ENCODE measurements around the gene ARHGAP26. TPM values are rescaled to one million over a fixed set of nuclear protein-coding genes. Genes with fewer than 3 reads are reported as not detected.
A peak's percentile ranks its signal among the peaks of the same experiment; 100 is the strongest.

Gene ARHGAP26
- total RNA-seq, 1 donor from 2014 or later: 42.1 TPM

DNA sequence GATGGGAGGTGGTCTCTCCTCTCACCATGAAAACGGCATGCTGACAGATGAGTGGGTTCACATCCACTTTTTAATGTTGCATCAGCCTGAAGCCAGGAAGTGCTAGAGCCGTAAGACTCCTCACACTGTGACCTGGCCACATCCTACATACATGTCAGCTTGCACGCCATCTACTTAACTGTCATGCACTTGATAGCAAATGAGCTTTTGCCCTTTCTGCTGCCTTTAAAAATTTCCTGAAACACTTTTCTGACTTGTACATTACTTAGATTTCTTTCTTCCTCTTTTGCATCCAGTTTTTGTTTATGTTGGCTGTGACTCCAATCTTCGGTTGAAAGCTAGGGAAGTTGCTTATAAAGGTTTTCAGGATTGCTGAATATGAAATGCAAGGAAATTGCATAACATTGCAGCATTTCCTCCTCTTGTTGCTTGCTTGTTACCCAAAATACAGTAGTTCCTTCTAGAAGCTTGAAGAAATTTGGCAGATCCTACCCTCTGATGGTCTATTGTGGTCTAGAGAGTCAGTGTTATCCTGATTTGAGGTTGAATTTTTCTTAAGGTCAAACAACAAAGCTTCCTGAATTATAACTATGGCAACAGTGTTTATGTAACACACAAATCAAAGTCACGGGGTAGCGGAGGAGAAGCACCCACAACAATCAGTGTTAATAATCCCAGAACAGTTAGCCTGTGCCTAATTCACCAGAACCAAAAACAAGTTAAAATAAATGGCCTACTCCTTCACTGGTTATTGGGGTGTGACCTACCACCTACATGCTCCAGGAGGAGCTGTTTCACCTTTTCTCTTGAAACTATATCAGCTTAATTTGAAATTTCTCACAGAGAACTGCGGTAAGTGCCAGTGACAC lies 232.5 kb downstream of the ARHGAP26 start:
- Histone ChIP-seq H3K9me3 (no peaks in the 10 kb centered on the region), H3K4me3 (peak overlapping the region; percentile 17), H3K27me3 (ENCODE audit: low read depth) (no peaks in the 10 kb centered on the region), H3K27ac (peak overlapping the region; percentile 82), H3K4me1 (peaks cover 61% of the 10 kb centered on the region), H3K36me3 (no peaks in the 10 kb centered on the region)
- ATAC-seq (peak; percentile 85 to 88), DNase-seq (peak; percentile 52)
- intact Hi-C loops (cut with DNase I): no loop called here
- TF ChIP-seq, protein P1, sequence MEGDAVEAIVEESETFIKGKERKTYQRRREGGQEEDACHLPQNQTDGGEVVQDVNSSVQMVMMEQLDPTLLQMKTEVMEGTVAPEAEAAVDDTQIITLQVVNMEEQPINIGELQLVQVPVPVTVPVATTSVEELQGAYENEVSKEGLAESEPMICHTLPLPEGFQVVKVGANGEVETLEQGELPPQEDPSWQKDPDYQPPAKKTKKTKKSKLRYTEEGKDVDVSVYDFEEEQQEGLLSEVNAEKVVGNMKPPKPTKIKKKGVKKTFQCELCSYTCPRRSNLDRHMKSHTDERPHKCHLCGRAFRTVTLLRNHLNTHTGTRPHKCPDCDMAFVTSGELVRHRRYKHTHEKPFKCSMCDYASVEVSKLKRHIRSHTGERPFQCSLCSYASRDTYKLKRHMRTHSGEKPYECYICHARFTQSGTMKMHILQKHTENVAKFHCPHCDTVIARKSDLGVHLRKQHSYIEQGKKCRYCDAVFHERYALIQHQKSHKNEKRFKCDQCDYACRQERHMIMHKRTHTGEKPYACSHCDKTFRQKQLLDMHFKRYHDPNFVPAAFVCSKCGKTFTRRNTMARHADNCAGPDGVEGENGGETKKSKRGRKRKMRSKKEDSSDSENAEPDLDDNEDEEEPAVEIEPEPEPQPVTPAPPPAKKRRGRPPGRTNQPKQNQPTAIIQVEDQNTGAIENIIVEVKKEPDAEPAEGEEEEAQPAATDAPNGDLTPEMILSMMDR (IDR thresholded peaks at IDR 0.05): peak; percentile 50

DNA sequence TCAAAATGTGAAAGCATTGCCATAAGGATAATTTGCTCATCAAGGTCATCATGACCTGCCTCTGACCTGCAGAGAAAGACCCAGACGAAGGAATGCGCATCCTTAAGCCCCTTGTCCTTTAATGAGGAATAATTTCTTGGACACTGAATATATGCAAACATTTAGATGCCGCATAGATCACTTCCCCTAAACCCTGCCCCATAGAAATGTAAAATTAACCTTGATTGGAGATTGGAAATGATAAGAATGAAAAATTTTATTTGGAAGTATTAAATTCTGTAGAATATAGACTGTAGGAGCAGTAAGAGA lies 233.1 kb downstream of the ARHGAP26 start:
- Histone ChIP-seq H3K27me3 (ENCODE audit: low read depth) (no peaks in the 10 kb centered on the region), H3K27ac (peak overlapping the region; percentile 82), H3K36me3 (no peaks in the 10 kb centered on the region), H3K4me3 (no peak overlapping the region), H3K9me3 (no peaks in the 10 kb centered on the region), H3K4me1 (peaks cover 65% of the 10 kb centered on the region)
- DNase-seq: no peak
- ATAC-seq: no peak
- TF ChIP-seq, protein P1 (IDR thresholded peaks at IDR 0.05): peak; percentile 3
- intact Hi-C loops (cut with DNase I): no loop called here

DNA sequence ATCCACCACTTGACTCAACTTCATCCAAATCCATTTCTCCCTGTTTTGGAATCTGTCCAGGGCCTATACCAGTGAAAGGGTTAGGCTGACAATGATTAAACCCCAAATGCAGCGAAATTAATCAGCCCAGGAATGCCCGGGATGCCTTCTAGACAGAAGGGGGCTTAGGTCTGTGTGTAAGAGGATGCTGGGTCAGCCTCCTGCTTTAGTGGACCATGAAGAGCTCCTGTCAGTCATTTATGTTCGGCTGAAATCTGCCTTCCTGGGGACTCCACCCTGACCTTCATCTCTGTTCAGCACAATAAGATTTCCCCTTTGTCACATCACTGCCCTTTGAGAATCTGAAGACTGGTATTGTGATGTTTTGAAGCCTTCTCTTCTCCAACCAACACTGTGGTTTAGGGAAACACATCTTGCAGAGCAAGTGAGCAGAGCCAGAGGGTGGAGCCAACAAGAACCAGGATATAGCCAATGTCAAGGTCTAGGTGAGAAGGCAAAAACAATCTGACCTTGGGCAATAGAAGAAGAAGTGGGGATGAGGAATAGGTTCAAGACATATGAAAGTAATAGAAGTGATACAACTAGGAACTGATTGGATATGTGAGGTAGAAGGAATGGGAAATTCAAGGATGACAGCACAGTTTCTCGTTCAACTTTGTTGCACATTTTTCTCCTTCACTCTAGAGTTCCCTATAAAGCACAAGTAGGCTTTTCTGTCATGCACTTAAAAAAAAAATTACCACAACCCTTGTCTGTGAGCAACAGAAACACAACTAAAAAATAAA lies 234.4 kb downstream of the ARHGAP26 start:
- no peaks in the 10 kb centered on the region for H3K9me3 ChIP-seq
- DNase-seq: no peak
- H3K4me3 ChIP-seq: no peak overlapping the region
- intact Hi-C loops (cut with DNase I): no loop called here
- no peak for ATAC-seq
- peaks cover 76% of the 10 kb centered on the region for H3K4me1 ChIP-seq
- H3K27me3 ChIP-seq (ENCODE audit: low read depth): no peaks in the 10 kb centered on the region
- peak overlapping the region; percentile 82 for H3K27ac ChIP-seq
- no peaks in the 10 kb centered on the region for H3K36me3 ChIP-seq
- TF ChIP-seq, protein P1 (IDR thresholded peaks at IDR 0.05): no peak

DNA sequence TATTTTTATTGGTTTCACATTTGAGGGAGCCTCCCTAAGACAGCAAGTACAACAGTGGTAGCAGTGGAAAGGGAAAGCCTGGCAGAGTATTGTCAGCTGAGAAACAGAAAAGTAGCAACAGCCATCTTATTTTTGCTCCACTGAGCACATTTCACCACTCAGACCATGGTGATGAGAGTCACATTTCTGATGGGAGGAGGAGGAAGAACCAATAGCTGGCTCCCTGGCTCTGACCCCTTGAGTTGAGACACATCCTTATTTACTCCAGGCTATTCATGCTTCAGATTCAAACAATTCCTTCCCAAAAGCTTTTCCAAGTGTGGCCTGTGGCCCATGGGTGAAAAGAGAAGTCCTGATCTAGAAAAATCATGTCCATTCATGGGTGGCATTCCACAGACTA lies 236.3 kb downstream of the ARHGAP26 start:
- H3K27ac ChIP-seq: peak overlapping the region; percentile 39
- intact Hi-C loops (cut with DNase I): no loop called here
- TF ChIP-seq, protein P1 (IDR thresholded peaks at IDR 0.05): no peak
- DNase-seq (no peak), ATAC-seq (no peak)
- no peaks in the 10 kb centered on the region for H3K9me3 ChIP-seq
- no peak overlapping the region for H3K4me3 ChIP-seq
- H3K36me3 ChIP-seq: no peaks in the 10 kb centered on the region
- peaks cover 80% of the 10 kb centered on the region for H3K4me1 ChIP-seq
- H3K27me3 ChIP-seq (ENCODE audit: low read depth): no peaks in the 10 kb centered on the region

DNA sequence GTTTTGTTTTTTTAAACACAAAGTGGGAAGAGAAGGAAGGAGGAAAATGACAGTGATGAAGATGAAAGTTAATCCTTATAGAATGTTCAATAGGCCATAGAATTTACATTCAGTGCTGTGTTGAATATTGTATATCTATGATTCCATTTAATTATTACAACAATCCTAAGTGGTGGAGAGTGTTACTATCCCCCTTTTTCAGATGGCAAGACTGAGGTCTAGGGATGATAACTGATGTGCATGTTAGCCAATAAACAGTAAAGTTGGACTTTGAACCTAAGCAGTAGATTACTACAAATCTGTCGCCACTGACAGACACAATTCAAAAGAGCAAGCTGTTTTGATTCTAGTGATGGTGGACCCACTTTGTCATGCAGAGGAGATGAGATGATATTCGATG lies 237.9 kb downstream of the ARHGAP26 start:
- ATAC-seq (no peak), DNase-seq (no peak)
- Histone ChIP-seq H3K4me1 (peaks cover 66% of the 10 kb centered on the region), H3K4me3 (no peak overlapping the region), H3K27me3 (ENCODE audit: low read depth) (no peaks in the 10 kb centered on the region), H3K27ac (no peak overlapping the region), H3K36me3 (no peaks in the 10 kb centered on the region), H3K9me3 (no peaks in the 10 kb centered on the region)
- TF ChIP-seq, protein P1 (IDR thresholded peaks at IDR 0.05): no peak
- intact Hi-C loops (cut with DNase I): no loop called here
